G401 (cell line): Measurements from ENCODE around the gene IPO13. TPM values are rescaled to one million over a fixed set of nuclear protein-coding genes. Genes with fewer than 3 reads are reported as not detected.

Experiments used
- DNase-seq: peaks from one replicate; pipeline ENCODE4 v3.0.0-alpha.2; 2015; ENCODE audit warnings: low spot score
- in situ Hi-C: cut with HindIII; loops from 2 replicates; pipeline ENCODE4 v1.10.0; 2016; ENCODE audit warnings: low sequenced_read_pairs, mixed read lengths
- total RNA-seq: library from RNA; depleted of rRNA; stranded (reverse); fragments of >200 nt; shearing (Covaris generic); gene quantifications from 2 replicates; pipeline ENCODE4 v1.2.3, GENCODE V29; 2014

IPO13 gene
- total RNA-seq, 1 experiment from 2014 or later: 15.9 TPM

GRCh38 chr1:43947061-43947873 lies 517 bp downstream of the IPO13 start:
- in situ Hi-C loops: no loop called here

GRCh38 chr1:43947874-43948437 lies 1.2 kb downstream of the IPO13 start:
- in situ Hi-C loops: no loop called here

More at GRCh38 chr1:43947061-43947873, 517 bp downstream of the IPO13 start:
- DNase-seq: peak; percentile 71

GRCh38 chr1:43949678-43950077 lies 2.9 kb downstream of the IPO13 start:
- DNase-seq: no peak
- in situ Hi-C loops: no loop called here

More at GRCh38 chr1:43947874-43948437, 1.2 kb downstream of the IPO13 start:
- no peak for DNase-seq

- in situ Hi-C loops: no loop called here
- DNase-seq: no peak
These were observed 4.6 kb downstream of the IPO13 start for GRCh38 chr1:43951021-43951985.

GRCh38 chr1:43952731-43953346 lies 6.1 kb downstream of the IPO13 start:
- in situ Hi-C loops: no loop called here

GRCh38 chr1:43953361-43953760 lies 6.6 kb downstream of the IPO13 start:
- in situ Hi-C loops: no loop called here
- no peak for DNase-seq

More at GRCh38 chr1:43952731-43953346, 6.1 kb downstream of the IPO13 start:
- peak; percentile 69 for DNase-seq

- in situ Hi-C loops: no loop called here
- DNase-seq: no peak
These were observed 7.3 kb downstream of the IPO13 start for GRCh38 chr1:43954036-43954435.

- DNase-seq: no peak
- in situ Hi-C loops: no loop called here
These were observed 9.5 kb downstream of the IPO13 start for GRCh38 chr1:43956234-43956633.

GRCh38 chr1:43957407-43958040 lies 10.8 kb downstream of the IPO13 start:
- DNase-seq: no peak
- in situ Hi-C loops: no loop called here

- no peak for DNase-seq
- in situ Hi-C loops: no loop called here
These were observed 11.9 kb downstream of the IPO13 start for GRCh38 chr1:43958351-43959255.

- no peak for DNase-seq
- in situ Hi-C loops: no loop called here
These were observed 14.0 kb downstream of the IPO13 start for GRCh38 chr1:43960798-43961197.

GRCh38 chr1:43961692-43962091 lies 14.9 kb downstream of the IPO13 start:
- DNase-seq: no peak
- in situ Hi-C loops: no loop called here

GRCh38 chr1:43962324-43962723 lies 15.6 kb downstream of the IPO13 start:
- no peak for DNase-seq
- in situ Hi-C loops: no loop called here

- DNase-seq: no peak
- in situ Hi-C loops: no loop called here
These were observed 16.3 kb downstream of the IPO13 start for GRCh38 chr1:43963006-43963405.

- DNase-seq: no peak
- in situ Hi-C loops: no loop called here
These were observed 17.1 kb downstream of the IPO13 start for GRCh38 chr1:43963890-43964289.

- in situ Hi-C loops: no loop called here
- no peak for DNase-seq
These were observed 18.6 kb downstream of the IPO13 start for GRCh38 chr1:43965316-43965715.

GRCh38 chr1:43968348-43968948 lies 21.7 kb downstream of the IPO13 start:
- no peak for DNase-seq
- in situ Hi-C loops: no loop called here

GRCh38 chr1:43969416-43969745 lies 22.6 kb downstream of the IPO13 start:
- DNase-seq: no peak
- in situ Hi-C loops: no loop called here
